Keratinocyte (primary cell): Measurements from ENCODE around the gene MLX.
"Not testable (repeated sequence)": the region's sequence is repeated elsewhere in the genome, so short reads cannot be mapped to it uniquely, and the experiment has no call there.

Source experiments
- CTCF ChIP-seq, 3 experiments: IDR thresholded peaks in 1 of 3; conservative IDR thresholded peaks in 1 of 3; optimal IDR thresholded peaks in 1 of 3; 2 replicates in 2 of 3; 3 replicates in 1 of 3; pipeline versions ENCODE3 to v1.5.1; 2011; ENCODE audit warnings: low read length in 3 of 3, mild to moderate bottlenecking in 3 of 3, moderate library complexity in 2 of 3, control low read depth in 1 of 3, inconsistent platforms in 1 of 3; ENCODE audit not compliant: insufficient read depth in 2 of 3; ENCODE audit errors: extremely low read depth in 1 of 3
- EZH2 ChIP-seq: IDR thresholded peaks from one replicate; pipeline ENCODE4 v1.6.1; 2012; ENCODE audit warnings: inconsistent platforms, mild to moderate bottlenecking, low read length, moderate library complexity

GRCh38 chr17:42555961-42556617, 10.8 kb upstream of the MLX start:
- peak in 1 of 3 experiments; percentile 20 for TF ChIP-seq CTCF (optimal IDR thresholded peaks at IDR 0.05 in 1 of 3, IDR thresholded peaks at IDR 0.05 in 1 of 3, conservative IDR thresholded peaks at IDR 0.05 in 1 of 3; ENCODE audit: extremely low read depth in 1 of 3, insufficient read depth in 2 of 3, low read length in 3 of 3)
- not testable (repeated sequence) for TF ChIP-seq EZH2
